ENCODE measurements around the gene SPOCK1. TPM values are rescaled to one million over a fixed set of nuclear protein-coding genes. Genes with fewer than 3 reads are reported as not detected.

SPOCK1 gene
- total and polyA plus RNA-seq, 2 experiments from 2014 or later = 8.2 to 10.5 TPM

GRCh38 chr5:137098238-137098637, 400.9 kb downstream of the SPOCK1 start (continued):
- TF ChIP-seq ZNF462 (CRISPR knock-in tag; IDR thresholded peaks at IDR 0.05) (no peak), EZH2phosphoT487 (IDR thresholded peaks at IDR 0.05; ENCODE audit: unreplicated experiment) (no peak), ZNF331 (CRISPR knock-in tag; IDR thresholded peaks at IDR 0.05; ENCODE audit: low read depth) (no peak), EZH2 (IDR thresholded peaks at IDR 0.05; ENCODE audit: low read depth, unreplicated experiment) (no peak)

- H3K4me3 ChIP-seq = no peak overlapping the region
- no peak overlapping the region for H3K27ac ChIP-seq (ENCODE audit: low read depth)
- no peak overlapping the region for H3K4me2 ChIP-seq
- no peaks in the 10 kb centered on the region for H3K27me3 ChIP-seq (ENCODE audit: insufficient read depth)
- no peaks in the 10 kb centered on the region for H3K9me2 ChIP-seq (ENCODE audit: insufficient read depth)
- peaks cover under 1% of the 10 kb centered on the region; the same call in 1 of the 2 replicates for H3K4me1 ChIP-seq (ENCODE audit: insufficient read depth)
- no peaks in the 10 kb centered on the region for H3F3A ChIP-seq (replicated peaks; ENCODE audit: low read depth)
- no peaks in the 10 kb centered on the region for H3K9me3 Mint-ChIP-seq
- H3K36me3 ChIP-seq (ENCODE audit: insufficient read depth) = no peaks in the 10 kb centered on the region
- no peak for ATAC-seq
- H4K20me1 ChIP-seq (replicated peaks; ENCODE audit: insufficient read depth) = no peaks in the 10 kb centered on the region
- H2AFZ ChIP-seq = no peak overlapping the region
- DNase-seq (ENCODE audit: low spot score) = no peak
- no peak overlapping the region for H3K4me3 Mint-ChIP-seq
- H3K27ac Mint-ChIP-seq = no peak overlapping the region
- no peaks in the 10 kb centered on the region for H3K79me2 ChIP-seq (replicated peaks; ENCODE audit: insufficient read depth)
- peaks cover 11% of the 10 kb centered on the region; the same call in 2 of the 3 replicates for H3K4me1 Mint-ChIP-seq
- H3K27me3 Mint-ChIP-seq (ENCODE audit: insufficient read depth, low read depth, poor library complexity) = peaks cover 5% of the 10 kb centered on the region
- H3K36me3 Mint-ChIP-seq (ENCODE audit: low read depth) = no peaks in the 10 kb centered on the region
- no peak for TF ChIP-seq ZNF331 (CRISPR knock-in tag; IDR thresholded peaks at IDR 0.05; ENCODE audit: low read depth)
- TF ChIP-seq EZH2phosphoT487 (IDR thresholded peaks at IDR 0.05; ENCODE audit: unreplicated experiment) = no peak
- TF ChIP-seq ZNF114 (CRISPR knock-in tag; IDR thresholded peaks at IDR 0.05) = no peak
- TF ChIP-seq STAT1 (IDR thresholded peaks at IDR 0.05; ENCODE audit: unreplicated experiment) = no peak
- TF ChIP-seq EZH2 (IDR thresholded peaks at IDR 0.05; ENCODE audit: low read depth, unreplicated experiment) = no peak
- no peak for TF ChIP-seq CREB1 (CRISPR knock-in tag; IDR thresholded peaks at IDR 0.05; ENCODE audit: low read depth)
- TF ChIP-seq CTCF (conservative IDR thresholded peaks at IDR 0.05; ENCODE audit: low read depth in 2 of 2) = no peak
These were observed 401.9 kb downstream of the SPOCK1 start for GRCh38 chr5:137097203-137097602.

All from GM23338 (cell line).